Neural progenitor cell (in vitro differentiated cells): ENCODE measurements around the gene GPR37L1.

Source experiments
- CTCF ChIP-seq: fragments of 200-600 bp; sonication (generic); IDR thresholded peaks from 2 replicates; pipeline ENCODE4 v1.5.1; 2017; ENCODE audit warnings: antibody characterized with exemption, mild to moderate bottlenecking
- EZH2 ChIP-seq: fragments of 200-600 bp; sonication (generic); IDR thresholded peaks from 2 replicates; pipeline ENCODE4 v1.6.1; 2017; ENCODE audit warnings: antibody characterized with exemption, mild to moderate bottlenecking, moderate library complexity

- no peak for TF ChIP-seq CTCF
- no peak for TF ChIP-seq EZH2
Observed at GRCh38 chr1:202156590-202156989, 33.9 kb downstream of the GPR37L1 start.
